NT2/D1 (cell line): ENCODE results near the gene AP5Z1.

ENCODE experiments used
- DNase-seq: peaks from one replicate; pipeline ENCODE4 v3.0.0-alpha.2; 2011; ENCODE audit warnings: low read depth, low spot score
- H3K27me3 ChIP-seq: 2 replicates; pipeline ENCODE4 v1.6.0; 2011; ENCODE audit warnings: mild to moderate bottlenecking; ENCODE audit not compliant: insufficient read length, insufficient read depth
- H3K36me3 ChIP-seq: 2 replicates; pipeline ENCODE4 v1.6.1; 2011; ENCODE audit warnings: mild to moderate bottlenecking, low read length, mixed read lengths; ENCODE audit not compliant: insufficient read depth, insufficient read length
- H3K4me1 ChIP-seq: 2 replicates; pipeline ENCODE4 v1.5.1; 2011; ENCODE audit not compliant: insufficient read depth, insufficient read length
- H3K4me3 ChIP-seq: 2 replicates; pipeline ENCODE4 v1.5.1; 2011; ENCODE audit warnings: low read depth; ENCODE audit not compliant: insufficient read length
- H3K9ac ChIP-seq: 2 replicates; pipeline ENCODE4 v1.6.0; 2011; ENCODE audit warnings: low read depth; ENCODE audit not compliant: insufficient read length
- H3K9me3 ChIP-seq: 2 replicates; pipeline ENCODE4 v1.5.1; 2011; ENCODE audit warnings: mild to moderate bottlenecking, low read length; ENCODE audit not compliant: insufficient read depth
- SUZ12 ChIP-seq: IDR thresholded peaks from 2 replicates; pipeline ENCODE4 v1.6.1; 2011; ENCODE audit not compliant: insufficient read length, insufficient read depth; ENCODE audit errors: extremely low read depth
- YY1 ChIP-seq: IDR thresholded peaks from 2 replicates; pipeline ENCODE4 v1.6.1; 2011; ENCODE audit not compliant: insufficient read length, insufficient read depth
- ZNF274 ChIP-seq: IDR thresholded peaks from 2 replicates; pipeline ENCODE4 v1.6.1; 2011; ENCODE audit warnings: mild to moderate bottlenecking, low read depth, low read length

AP5Z1 gene

DNA sequence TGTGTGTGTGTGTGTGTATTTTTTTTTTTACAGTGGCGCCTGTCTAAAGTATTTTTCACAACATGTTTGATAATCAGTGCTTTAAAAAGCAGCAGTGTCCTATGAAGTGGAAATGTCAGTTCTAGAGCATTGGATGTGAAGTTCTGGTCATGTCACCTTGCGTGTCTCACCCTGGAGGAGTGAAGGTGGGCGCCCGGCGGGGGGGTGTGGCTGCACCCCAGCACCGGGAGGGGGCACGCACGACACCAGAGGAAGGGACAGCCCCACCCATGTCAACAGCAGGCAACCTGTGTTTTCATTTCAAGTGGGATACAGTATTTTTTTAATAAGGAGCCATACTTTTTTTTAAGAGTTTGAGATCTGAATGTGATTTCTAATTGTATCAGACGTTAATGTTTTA lies 4.5 kb upstream of the AP5Z1 start:
- peaks cover 36% of the 10 kb centered on the region for H3K36me3 ChIP-seq
- peaks cover 7% of the 10 kb centered on the region for H3K4me1 ChIP-seq
- H3K9ac ChIP-seq: no peak overlapping the region
- no peaks in the 10 kb centered on the region for H3K27me3 ChIP-seq
- no peaks in the 10 kb centered on the region for H3K9me3 ChIP-seq
- DNase-seq: no peak
- no peak for TF ChIP-seq YY1
- TF ChIP-seq SUZ12: no peak
- no peak for TF ChIP-seq ZNF274
- no peak overlapping the region for H3K4me3 ChIP-seq

GRCh38 chr7:4771737-4772136 lies 3.7 kb upstream of the AP5Z1 start:
- Histone ChIP-seq H3K4me3 (no peak overlapping the region), H3K4me1 (peaks cover 7% of the 10 kb centered on the region), H3K9ac (no peak overlapping the region), H3K27me3 (no peaks in the 10 kb centered on the region), H3K9me3 (no peaks in the 10 kb centered on the region), H3K36me3 (peaks cover 29% of the 10 kb centered on the region)
- TF ChIP-seq SUZ12 (no peak), ZNF274 (no peak), YY1 (no peak)
- DNase-seq: no peak

- Histone ChIP-seq H3K9me3 (no peaks in the 10 kb centered on the region), H3K27me3 (no peaks in the 10 kb centered on the region), H3K9ac (no peak overlapping the region), H3K4me3 (no peak overlapping the region), H3K36me3 (peaks cover 27% of the 10 kb centered on the region), H3K4me1 (peaks cover 7% of the 10 kb centered on the region)
- no peak for TF ChIP-seq SUZ12
- no peak for TF ChIP-seq YY1
- TF ChIP-seq ZNF274: no peak
- no peak for DNase-seq
These were observed 3.1 kb upstream of the AP5Z1 start for GRCh38 chr7:4772306-4772705.

DNA sequence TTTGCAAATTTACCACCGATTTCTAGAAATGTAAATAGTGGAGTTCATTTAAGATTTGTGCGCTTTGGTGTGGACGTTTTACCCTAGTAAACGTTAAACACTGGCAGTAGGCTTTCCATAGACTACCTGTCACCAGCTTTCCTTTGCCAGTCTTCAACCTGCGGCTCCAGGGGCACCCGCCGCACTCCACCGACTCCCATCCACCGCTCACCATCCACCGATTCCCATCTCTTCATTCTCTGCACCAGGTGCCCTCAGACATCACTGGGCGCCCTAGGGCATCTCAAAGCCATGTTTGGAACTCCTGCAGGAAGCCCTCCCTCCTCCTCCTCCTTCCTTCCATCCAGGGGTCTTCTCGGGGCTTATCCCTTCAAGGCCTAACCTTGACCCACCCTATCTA lies 1.4 kb upstream of the AP5Z1 start:
- no peak for DNase-seq
- Histone ChIP-seq H3K36me3 (peaks cover 32% of the 10 kb centered on the region), H3K4me3 (no peak overlapping the region), H3K27me3 (no peaks in the 10 kb centered on the region), H3K9me3 (no peaks in the 10 kb centered on the region), H3K4me1 (peaks cover 7% of the 10 kb centered on the region), H3K9ac (peak overlapping the region; percentile 94)
- no peak for TF ChIP-seq SUZ12
- no peak for TF ChIP-seq ZNF274
- TF ChIP-seq YY1: no peak

GRCh38 chr7:4774658-4775249 lies 669 bp upstream of the AP5Z1 start:
- H3K27me3 ChIP-seq: no peaks in the 10 kb centered on the region
- peak overlapping the region; percentile 98 for H3K4me3 ChIP-seq
- H3K4me1 ChIP-seq: peaks cover 7% of the 10 kb centered on the region
- peaks cover 32% of the 10 kb centered on the region for H3K36me3 ChIP-seq
- TF ChIP-seq ZNF274: no peak
- no peak for TF ChIP-seq SUZ12
- no peak for TF ChIP-seq YY1
- no peak for DNase-seq
- H3K9me3 ChIP-seq: no peaks in the 10 kb centered on the region
- peak overlapping the region; percentile 94 for H3K9ac ChIP-seq

DNA sequence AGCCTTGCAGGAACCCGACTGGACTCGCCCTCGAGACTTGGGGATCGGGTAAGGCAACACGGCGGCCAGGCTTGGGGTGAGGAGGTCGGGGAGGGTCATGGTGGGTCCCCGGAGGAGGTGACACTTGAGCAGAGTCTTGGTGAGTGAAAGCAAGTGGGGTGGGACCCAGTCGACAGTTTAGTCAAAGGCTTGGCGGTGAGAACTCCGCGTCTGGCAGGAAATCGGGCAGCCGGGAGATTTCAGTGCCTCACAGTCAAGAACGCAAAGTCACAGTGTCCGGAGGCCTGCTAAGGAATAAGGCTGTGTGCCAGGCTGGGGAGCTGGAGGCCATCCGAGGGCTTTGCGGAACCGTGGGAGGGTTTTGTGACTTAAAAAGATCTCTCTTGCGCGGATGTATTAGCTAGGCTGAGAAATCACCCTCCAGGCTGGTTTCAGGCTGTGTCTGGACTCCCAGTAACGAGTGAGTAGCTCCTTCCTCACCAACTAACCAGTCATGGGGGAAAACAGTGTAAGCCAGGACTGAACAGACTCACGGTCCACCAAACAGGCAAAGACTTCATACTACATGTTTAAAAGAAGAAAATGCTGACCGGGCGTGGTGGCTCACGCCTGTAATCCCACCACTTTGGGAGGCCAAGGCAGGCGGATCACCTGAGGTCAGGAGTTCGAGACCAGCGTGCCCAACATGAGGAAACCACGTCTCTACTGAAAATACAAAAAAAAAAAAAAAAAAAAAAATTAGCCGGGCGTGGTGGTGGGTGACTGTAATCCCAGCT lies 613 bp downstream of the AP5Z1 start:
- peaks cover 7% of the 10 kb centered on the region for H3K4me1 ChIP-seq
- DNase-seq: no peak
- TF ChIP-seq SUZ12 (no peak), YY1 (no peak), ZNF274 (no peak)
- no peaks in the 10 kb centered on the region for H3K27me3 ChIP-seq
- H3K9me3 ChIP-seq: no peaks in the 10 kb centered on the region
- peak overlapping the region; percentile 98 for H3K4me3 ChIP-seq
- H3K9ac ChIP-seq: peak overlapping the region; percentile 94
- H3K36me3 ChIP-seq: peaks cover 39% of the 10 kb centered on the region

DNA sequence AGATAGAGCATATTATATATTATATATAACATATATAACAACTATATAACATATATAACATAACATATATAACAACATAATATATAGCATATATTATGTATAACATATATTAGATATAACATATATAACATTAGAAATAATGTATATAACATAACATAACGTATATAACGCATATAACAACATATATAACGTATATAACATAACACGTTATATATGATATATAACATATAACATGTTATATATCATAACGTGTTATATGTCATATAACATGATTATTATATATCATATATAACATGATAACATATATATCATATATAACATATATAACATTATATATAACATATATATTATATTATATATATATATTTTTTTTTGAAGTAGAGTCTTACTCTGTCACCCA lies 3.7 kb downstream of the AP5Z1 start:
- peaks cover 7% of the 10 kb centered on the region for H3K4me1 ChIP-seq
- H3K9ac ChIP-seq: no peak overlapping the region
- H3K27me3 ChIP-seq: no peaks in the 10 kb centered on the region
- no peaks in the 10 kb centered on the region for H3K9me3 ChIP-seq
- no peak for DNase-seq
- H3K4me3 ChIP-seq: no peak overlapping the region
- TF ChIP-seq YY1: no peak
- TF ChIP-seq SUZ12: no peak
- no peak for TF ChIP-seq ZNF274
- H3K36me3 ChIP-seq: peaks cover 55% of the 10 kb centered on the region
